HG03103 (cell line): ENCODE measurements around the gene CHCHD5.
"Not testable (repeated sequence)": the region's sequence is repeated elsewhere in the genome, so short reads cannot be mapped to it uniquely, and the experiment has no call there.

Experiments used
- ATAC-seq: cut with Tn5 transposase; IDR thresholded peaks from one replicate; pipeline ENCODE4 v1.9.1; 2021; ENCODE audit warnings: low read depth; ENCODE audit not compliant: unreplicated experiment

The CHCHD5 gene

GRCh38 chr2:112585873-112586464 is 1.6 kb downstream of the CHCHD5 start:
- no peak for ATAC-seq

GRCh38 chr2:112588611-112589045 is 4.2 kb downstream of the CHCHD5 start:
- ATAC-seq: no peak

- ATAC-seq: no peak
These were observed 7.0 kb downstream of the CHCHD5 start for GRCh38 chr2:112591413-112591812.

- ATAC-seq: no peak
These were observed 9.3 kb downstream of the CHCHD5 start for GRCh38 chr2:112593736-112594135.

GRCh38 chr2:112597537-112598322 is 13.3 kb downstream of the CHCHD5 start:
- ATAC-seq: no peak

GRCh38 chr2:112600634-112601033 is 16.2 kb downstream of the CHCHD5 start:
- no peak for ATAC-seq

GRCh38 chr2:112601754-112602153 is 17.3 kb downstream of the CHCHD5 start:
- no peak for ATAC-seq

GRCh38 chr2:112602917-112603316 is 18.5 kb downstream of the CHCHD5 start:
- ATAC-seq: no peak

GRCh38 chr2:112603731-112604130 is 19.3 kb downstream of the CHCHD5 start:
- no peak for ATAC-seq

GRCh38 chr2:112604952-112605351 is 20.5 kb downstream of the CHCHD5 start:
- no peak for ATAC-seq

- no peak for ATAC-seq
These were observed 21.5 kb downstream of the CHCHD5 start for GRCh38 chr2:112605926-112606325.

- no peak for ATAC-seq
These were observed 22.1 kb downstream of the CHCHD5 start for GRCh38 chr2:112606547-112606946.

- no peak for ATAC-seq
These were observed 23.4 kb downstream of the CHCHD5 start for GRCh38 chr2:112607680-112608438.

- ATAC-seq: not testable (repeated sequence)
These were observed 24.9 kb downstream of the CHCHD5 start for GRCh38 chr2:112609320-112609719.

- ATAC-seq: not testable (repeated sequence)
These were observed 27.9 kb downstream of the CHCHD5 start for GRCh38 chr2:112612283-112612682.

- ATAC-seq: no peak
These were observed 29.9 kb downstream of the CHCHD5 start for GRCh38 chr2:112614201-112614840.

- no peak for ATAC-seq
These were observed 30.6 kb downstream of the CHCHD5 start for GRCh38 chr2:112615051-112615450.

GRCh38 chr2:112615798-112616197 is 31.4 kb downstream of the CHCHD5 start:
- not testable (repeated sequence) for ATAC-seq

GRCh38 chr2:112618383-112618782 is 34.0 kb downstream of the CHCHD5 start:
- no peak for ATAC-seq

GRCh38 chr2:112621790-112622527 is 37.5 kb downstream of the CHCHD5 start:
- no peak for ATAC-seq
